Daoy (cell line): Measurements from ENCODE around the gene HS1BP3. TPM values are rescaled to one million over a fixed set of nuclear protein-coding genes. Genes with fewer than 3 reads are reported as not detected.

Source experiments
- DNase-seq: peaks from one replicate; pipeline ENCODE4 v3.0.0-alpha.2; 2015; ENCODE audit warnings: low read depth
- total RNA-seq: library from RNA; depleted of rRNA; stranded (reverse); fragments of >200 nt; shearing (Covaris generic); gene quantifications from 2 replicates; pipeline ENCODE4 v1.2.3, GENCODE V29; 2014

Gene HS1BP3
- total RNA-seq, 1 experiment from 2014 or later = 6.9 TPM

GRCh38 chr2:20584399-20585358 lies 66.2 kb downstream of the HS1BP3 start:
- peak; percentile 98 for DNase-seq

GRCh38 chr2:20584045-20584398 lies 66.9 kb downstream of the HS1BP3 start:
- no peak for DNase-seq

DNA sequence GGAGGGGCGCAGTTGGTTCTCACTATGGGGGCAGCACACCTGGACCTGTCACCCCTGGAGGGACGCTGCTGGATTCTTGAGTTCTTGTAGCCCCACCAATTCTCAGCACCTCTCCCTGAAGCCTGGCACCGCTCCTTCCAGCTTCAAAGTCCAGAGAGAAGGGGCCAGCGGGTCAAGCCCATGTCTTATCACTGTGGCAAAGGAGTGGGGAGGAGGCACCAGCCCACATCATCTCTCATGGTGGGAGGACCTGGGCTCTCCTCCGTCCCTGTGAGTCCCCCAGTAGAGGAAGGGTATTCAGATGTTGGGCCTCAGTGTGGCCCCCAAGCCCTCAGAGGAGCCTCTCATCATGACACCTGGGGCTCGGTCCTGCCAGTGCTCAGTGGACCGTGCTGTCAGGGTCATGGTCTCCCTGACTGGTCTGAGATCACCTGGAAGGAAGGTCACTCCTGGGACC lies 67.4 kb downstream of the HS1BP3 start:
- no peak for DNase-seq

GRCh38 chr2:20582600-20583221 lies 68.2 kb downstream of the HS1BP3 start:
- no peak for DNase-seq

DNA sequence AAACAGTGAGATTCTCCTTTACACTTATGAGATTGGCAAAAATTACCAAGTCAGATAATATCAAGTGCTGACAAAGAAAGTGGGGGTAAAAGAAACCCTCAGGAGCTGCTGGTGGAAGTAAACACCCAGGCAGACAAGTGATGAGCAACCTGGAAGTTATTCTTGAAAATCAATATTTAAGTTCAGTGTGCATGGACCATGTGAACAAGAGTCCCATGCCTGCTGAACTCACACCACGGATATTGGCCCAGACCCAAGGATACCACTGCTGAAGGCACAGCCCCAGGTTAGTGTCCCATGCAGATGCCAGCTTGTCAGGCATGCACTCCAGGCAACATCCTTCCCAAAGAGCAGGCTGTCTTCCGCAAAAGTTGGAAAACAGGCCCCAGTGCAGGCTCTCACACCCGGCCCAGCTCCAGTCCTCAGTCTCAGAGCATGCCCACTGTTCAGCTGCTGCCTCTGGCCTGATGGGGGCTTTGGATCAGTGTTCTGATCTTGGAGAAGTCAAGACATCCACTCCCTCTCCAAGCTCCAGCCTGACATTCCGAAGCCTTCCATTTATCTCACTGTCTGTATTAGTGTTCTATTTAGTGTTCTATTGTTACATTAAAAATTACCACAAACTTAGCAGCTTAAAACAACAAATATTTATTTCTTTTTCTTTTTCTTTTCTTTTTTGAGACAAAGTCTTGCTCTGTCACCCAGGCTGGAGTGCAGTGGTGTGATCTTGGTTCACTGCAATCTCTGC lies 70.0 kb downstream of the HS1BP3 start:
- DNase-seq = peak; percentile 38

DNA sequence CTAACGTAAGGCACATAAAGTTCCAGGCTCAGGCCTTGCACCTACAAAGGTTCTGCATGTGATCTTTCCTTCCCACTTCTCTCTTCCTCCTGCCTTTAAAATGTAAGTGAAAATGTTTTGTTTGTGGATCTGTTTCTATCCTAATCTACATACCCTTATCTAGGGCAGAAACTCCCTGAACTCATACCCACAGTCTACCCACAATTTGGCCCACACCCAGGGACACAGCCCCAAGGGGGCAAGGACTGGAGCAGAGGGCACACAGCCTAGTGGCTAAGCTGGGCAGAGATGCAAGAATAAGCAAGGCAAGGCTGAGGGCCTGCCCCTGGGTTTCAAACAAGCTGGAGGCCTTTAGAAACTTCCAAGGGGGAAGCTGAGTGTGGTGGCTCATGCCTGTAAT lies 71.0 kb downstream of the HS1BP3 start:
- peak; percentile 83 for DNase-seq

DNA sequence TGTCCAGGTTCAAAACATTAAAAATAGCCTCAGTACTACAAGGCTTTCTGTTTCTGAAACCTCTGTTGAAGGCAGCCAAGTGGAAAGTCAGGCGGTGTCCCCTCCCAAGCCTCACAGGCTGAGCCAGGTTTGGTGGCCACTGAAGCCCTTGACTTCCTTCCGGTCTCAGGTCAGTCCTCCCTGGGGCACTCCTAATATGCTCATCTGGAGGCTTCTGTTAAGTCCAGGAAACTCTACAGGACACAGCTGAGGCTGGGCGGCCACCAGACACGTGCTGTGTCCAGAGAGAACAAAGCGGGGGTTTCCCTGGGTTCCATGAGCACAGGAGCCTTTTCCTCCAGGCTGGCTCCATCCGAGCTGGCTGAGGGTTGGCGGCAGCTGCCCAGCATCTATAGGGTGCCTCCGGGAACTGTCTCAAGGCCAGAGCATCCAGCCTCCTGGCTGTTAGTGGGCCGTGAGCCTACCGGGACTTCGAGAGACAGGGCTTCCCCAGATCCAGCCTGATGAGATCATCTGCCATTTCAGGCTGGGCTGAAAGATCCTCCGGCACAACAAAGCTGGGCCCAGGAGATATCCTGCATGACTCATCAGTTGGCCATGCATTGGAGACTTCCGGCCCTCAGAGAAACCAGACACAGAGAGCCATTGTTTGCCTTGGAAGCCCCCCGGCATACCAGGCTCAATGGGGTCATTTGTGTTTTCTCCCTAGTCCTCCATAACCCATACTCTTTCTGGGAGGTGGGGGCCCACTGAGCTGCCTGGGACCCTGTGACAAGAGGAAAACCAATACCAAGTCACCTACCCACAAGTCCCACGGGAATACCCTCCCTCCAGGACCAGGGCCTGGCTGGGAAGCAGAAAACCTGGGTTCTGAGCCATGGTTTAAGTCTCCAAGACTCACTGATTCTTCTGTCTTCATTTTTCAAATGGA lies 71.7 kb downstream of the HS1BP3 start:
- DNase-seq = peak; percentile 99

GRCh38 chr2:20578266-20578894 lies 72.5 kb downstream of the HS1BP3 start:
- no peak for DNase-seq

DNA sequence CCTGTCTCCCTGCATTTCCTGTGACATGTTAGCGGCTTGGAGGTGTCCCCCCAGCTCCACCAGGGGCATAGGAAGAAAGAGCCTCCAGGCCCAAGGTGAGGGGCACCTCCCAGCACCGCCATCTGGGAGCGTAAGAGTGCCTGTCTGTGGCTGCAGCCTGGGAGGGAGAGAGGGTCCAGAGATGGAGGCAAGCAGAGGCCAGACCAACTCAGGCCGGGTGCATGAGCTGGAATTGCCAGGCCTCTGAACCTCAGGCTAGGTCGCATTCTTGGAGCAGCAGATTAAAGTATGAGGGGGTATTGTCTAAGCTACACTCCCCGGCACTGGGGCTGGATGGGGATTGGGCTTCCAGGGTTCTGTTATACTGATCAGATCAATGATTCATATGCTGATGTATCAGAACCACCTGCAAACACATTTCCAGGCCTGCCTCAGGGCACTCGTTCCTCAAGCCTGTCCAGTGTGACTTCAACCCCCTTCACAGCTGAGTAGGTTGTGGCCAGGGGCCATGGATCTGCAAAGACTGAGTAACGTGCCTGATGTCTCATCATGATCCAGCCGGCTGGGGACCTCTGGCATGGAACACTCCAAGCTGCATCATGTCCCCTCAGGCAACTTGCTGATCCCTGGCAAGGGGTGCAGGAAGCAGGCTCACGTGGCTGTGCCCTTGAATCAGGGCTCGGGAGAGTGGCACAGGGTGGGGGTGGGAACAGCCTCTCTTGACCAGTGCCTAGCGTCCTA lies 73.2 kb downstream of the HS1BP3 start:
- DNase-seq = peak; percentile 95

DNA sequence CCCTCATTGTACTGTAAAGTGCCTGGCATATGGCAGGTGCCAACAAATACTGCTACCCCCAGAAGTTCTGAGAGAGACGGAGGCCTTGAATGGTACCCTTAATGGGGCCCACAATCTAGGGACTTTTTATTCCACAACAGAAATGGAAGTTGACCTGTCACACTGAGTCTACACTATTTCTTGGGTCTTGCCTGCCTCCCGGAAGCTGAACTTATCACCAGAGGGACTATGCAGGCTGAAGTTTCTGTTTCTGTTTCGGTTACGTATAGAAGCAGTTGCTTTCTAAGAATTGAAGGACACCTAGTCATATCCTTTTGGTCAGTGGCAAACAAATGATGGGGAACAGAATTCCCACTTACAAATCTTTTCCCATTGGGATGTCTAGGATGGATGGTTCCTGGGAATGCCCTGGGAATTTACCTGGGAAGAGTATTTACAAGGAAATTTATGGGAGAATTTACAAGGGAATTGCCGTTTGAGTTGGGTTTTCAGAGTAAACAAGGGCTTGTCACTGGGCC lies 74.2 kb downstream of the HS1BP3 start:
- peak; percentile 61 for DNase-seq

- no peak for DNase-seq
Observed at GRCh38 chr2:20575935-20576597, 74.8 kb downstream of the HS1BP3 start.

DNA sequence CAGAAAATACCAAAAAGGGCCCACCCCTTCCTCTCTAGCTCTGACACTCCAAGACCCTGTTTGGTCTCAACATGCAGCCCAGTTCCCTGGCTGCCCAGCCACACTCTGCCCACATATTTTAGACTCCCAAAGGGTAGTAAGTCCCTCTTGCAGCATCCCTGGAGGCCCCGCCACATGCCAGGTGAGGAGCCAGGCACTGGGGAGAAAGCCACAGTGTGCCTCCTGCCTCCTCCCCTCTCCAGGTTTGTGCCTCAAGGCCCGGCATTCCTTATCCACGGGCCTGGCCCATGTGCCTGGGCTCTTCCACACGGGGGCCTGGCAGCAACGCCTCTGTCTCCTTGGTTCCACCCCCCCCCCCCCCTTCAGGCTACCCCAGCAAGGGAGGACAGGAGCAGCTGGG lies 75.5 kb downstream of the HS1BP3 start:
- DNase-seq = no peak

- DNase-seq = no peak
Observed at GRCh38 chr2:20574930-20575329, 76.0 kb downstream of the HS1BP3 start.

DNA sequence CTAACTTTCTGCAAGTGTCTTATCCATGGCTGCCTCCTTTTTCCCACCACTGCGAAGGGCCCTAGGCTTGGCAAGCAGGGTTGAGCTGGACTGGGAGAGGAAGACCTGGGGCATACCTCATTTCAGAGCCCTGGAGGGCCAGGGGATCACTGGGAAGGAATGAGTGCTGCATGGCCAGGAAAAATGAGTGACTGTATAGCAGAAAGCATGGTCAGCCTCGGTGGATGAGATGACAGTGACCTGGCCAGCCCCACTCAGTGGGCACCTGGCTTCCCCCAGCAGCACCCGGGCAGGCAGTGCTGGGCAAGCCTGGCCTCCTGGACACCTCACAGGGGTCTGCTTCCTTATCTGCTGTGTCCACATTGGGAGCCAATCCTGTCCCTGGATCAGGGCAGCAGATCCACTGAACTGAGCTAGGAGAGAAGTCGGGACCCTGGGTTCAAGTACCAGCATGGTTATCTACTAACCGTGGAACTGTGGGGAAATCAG lies 76.4 kb downstream of the HS1BP3 start:
- no peak for DNase-seq

- peak; percentile 63 for DNase-seq
Observed at GRCh38 chr2:20573620-20574422, 77.1 kb downstream of the HS1BP3 start.

DNA sequence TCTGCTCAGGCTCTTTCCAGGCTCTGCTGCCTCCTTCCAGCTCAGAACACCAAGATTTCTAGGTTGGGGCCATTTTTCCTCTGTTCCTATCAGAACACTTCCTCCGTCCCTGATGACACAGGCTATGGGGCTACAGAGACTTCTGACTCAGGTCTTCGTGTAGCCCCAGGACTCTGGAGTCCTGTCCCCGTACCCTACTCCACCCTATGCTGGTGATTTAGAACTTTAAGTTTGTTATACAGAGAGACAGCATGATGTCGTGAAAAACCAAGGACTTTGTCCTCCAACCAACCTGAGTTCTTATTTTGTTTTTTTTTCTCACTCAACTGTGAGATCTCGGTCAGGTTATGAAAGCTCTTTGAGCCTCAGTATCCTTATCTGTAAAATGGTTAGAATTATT lies 78.7 kb downstream of the HS1BP3 start:
- DNase-seq = no peak

DNA sequence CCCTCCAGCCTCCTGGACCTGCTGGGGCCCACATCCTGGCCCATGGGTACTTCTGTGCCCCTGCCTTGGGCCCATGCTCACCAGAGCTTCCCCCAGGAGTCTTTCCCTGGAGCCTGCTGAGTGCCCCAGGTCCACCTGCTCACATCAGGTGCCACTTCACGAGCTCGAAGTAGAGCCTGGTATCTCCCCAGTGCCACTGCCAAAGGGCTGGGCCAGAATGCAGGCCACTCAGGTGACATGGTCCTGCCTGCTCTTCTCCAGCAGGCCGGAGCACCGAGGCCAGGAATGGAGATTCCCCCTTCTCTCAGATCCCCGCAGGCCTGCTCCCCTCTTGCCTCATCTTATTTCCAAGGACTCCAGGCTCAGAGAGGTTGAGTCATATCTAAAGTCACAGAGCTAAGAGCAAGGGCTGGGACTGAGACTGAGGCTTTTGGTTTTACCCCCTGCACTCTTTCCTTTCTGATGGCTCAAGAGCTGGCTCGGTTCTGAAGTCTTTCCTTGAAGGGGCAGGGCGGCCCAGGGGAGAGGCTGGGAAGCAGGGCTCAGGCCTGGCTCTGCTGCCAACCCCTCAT lies 79.2 kb downstream of the HS1BP3 start:
- no peak for DNase-seq

DNA sequence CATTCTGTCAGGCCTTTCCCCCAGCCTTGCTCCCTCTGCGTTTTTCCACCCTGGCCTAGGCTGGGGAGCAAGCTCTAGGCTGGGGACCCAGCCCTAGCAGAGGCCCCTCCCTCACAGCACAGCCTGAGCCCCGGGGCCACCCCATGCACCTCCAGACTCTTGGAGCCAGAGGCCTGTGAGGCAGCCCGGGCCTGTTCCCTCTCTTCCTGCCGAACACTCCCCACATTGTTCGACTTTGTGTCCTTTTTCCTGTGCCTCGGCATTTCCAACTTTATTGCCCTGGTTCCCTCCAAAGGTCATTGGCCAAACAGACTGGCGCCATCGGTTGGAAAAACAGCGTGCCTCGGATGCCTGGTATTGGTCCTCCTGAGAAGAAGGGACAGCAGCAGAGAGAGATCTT lies 79.7 kb downstream of the HS1BP3 start:
- no peak for DNase-seq
